ENCODE data around the gene TMEM72.

Gene TMEM72

GRCh38 chr10:44969854-44970253 lies 58.7 kb downstream of the TMEM72 start:
- FAIRE-seq: no peak

DNA sequence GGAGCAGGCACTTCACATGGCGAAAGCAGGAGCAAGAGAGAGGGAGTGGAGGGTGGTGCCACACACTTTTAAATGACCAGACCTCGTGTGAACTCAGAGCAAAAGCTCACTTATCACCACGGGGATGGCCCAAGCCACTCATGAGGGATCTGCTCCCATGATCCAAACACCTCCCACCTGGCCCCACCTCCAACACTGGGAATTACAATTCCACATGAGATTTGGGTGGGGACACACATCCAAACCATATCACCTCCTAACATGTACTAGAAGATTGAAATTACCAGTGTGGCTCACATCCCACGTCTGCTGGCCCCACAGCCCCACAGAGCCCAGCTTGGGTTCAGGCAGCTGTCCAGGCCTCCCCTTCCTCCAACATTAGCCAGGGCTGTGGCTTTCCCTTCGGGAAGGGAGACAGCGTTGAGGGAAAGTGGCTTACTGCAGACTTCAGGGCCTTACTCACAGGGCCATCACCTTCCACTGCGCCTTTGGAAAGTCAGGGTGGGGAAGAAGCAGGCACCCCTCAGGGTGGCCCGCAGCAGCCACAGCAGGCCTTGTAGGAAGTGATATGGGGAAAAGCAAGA lies 59.8 kb downstream of the TMEM72 start:
- FAIRE-seq: no peak

DNA sequence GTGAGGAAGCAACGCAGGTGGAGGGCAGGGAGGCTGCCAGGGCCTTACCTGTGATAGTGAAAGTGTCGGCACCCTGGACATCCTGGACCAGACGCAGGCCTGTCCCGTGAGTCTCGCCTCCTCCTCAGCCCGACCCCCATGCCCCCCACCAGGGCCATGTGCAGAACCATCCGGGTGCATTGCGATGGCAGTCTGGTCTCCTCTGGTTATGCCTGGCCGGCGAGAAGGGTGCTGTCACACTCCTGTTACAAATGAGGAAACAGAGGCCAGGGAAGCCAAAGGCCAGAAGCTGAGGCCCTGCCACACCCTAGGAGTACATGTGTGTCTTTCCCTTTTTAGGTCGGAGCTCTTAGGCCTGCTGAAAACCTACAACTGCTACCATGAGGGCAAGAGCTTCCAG lies 60.3 kb downstream of the TMEM72 start:
- FAIRE-seq: no peak

GRCh38 chr10:44971935-44972757 lies 61.0 kb downstream of the TMEM72 start:
- no peak for FAIRE-seq

GRCh38 chr10:44972874-44973306 lies 61.8 kb downstream of the TMEM72 start:
- FAIRE-seq: no peak

DNA sequence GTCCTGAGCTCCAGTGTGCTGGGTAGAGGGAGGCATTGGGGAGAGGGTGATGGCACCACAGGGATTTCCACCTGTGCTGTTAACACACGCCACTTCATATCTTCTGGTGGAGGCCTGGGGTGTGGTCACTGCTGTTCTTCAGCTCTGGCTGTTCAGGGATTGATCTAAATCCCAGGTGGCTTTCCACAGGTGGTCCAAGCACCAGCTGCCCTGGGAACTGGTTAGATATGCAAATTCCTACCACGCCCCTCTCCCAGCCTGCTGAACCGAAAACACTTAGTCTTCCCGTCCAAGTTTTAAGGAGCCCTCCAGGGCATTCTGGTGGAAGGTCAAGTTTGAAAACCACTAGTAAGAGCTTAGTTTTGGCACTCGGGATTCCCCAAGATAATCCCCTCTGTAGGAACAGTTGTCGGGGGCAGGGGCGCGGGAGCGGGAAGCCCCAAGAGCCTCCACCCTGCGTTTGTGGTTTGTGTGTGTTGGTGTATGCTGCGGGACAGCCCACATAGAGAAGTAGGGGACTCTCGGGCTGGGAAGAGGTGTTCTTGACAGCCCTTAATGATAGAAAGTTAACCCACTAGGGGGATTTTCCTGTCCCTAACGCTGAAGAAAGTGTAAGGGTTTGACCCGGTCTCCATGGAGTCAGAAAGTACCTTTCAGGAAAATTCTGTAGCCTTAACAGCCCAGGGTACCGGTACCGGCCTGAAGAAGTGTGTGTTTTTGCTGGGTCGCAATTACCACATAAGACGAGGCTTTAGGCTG lies 62.4 kb downstream of the TMEM72 start:
- FAIRE-seq: no peak

DNA sequence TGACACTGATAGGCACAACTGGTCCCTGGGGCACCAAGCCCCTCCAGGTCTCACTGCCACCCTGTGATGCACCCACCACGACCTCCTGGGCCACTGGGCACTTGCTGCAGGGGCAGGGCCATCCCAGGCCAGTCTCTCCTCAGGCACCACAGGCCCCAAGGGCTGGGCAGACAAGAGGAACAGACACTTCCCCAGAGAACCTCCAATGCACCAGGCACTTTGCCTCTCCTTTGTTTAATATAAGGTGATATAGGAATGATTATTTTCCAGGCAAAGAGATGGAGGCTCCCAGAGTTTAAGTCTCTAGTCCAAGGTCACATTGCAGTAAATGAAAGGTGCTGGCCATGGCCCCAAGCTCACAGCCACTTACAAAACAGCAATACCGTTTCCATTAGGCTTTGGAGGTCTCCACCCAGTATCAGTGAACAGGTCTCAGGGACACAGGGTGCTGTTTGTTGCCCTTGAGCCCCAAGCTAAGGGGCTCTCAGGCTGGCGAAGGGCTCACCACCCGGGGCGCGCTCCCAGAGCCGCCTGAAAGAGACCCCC lies 63.0 kb downstream of the TMEM72 start:
- no peak for FAIRE-seq

GRCh38 chr10:44974628-44975430 lies 63.7 kb downstream of the TMEM72 start:
- FAIRE-seq: no peak

DNA sequence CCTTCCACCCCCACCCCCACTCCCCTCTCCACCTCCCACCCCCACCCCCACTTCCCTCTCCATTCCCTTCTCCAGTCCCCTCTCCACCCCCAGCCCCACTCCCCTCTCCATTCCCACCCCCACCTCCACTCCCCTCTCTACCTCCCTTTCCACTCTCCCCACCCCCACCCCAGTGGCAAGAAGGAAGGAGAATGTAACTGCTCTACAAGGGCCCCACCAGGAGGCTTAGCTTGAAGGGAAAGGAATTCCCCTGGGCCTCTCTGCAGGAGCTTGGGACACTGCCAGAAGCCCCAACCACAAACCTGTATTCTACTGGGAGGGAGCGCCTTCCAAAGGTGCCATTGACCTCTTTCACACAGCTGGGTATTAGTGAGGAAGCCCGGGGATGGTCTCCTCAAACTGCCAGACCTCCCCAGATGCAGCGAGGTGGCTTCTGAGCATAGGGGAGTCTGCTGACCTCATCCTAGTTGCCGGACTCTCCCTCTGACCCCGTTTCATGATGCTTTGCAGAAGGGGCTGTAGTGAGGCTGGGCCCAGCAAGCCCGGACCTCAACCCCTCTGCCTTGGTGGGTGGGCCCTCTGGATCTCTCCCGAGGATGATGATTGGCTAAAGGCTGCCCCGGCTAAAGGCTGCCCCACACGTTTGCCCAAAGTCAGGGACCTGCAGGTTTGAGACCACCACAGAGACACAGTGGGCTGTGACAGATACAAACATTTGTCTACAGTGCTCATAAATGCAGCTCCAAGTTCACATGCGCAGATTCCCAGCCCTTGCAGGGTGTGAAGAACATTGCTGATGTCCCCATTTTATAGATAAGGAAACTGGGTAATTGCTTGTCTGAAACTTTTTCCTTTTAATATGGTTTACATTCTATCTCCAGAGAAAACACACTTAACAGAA lies 64.5 kb downstream of the TMEM72 start:
- no peak for FAIRE-seq

DNA sequence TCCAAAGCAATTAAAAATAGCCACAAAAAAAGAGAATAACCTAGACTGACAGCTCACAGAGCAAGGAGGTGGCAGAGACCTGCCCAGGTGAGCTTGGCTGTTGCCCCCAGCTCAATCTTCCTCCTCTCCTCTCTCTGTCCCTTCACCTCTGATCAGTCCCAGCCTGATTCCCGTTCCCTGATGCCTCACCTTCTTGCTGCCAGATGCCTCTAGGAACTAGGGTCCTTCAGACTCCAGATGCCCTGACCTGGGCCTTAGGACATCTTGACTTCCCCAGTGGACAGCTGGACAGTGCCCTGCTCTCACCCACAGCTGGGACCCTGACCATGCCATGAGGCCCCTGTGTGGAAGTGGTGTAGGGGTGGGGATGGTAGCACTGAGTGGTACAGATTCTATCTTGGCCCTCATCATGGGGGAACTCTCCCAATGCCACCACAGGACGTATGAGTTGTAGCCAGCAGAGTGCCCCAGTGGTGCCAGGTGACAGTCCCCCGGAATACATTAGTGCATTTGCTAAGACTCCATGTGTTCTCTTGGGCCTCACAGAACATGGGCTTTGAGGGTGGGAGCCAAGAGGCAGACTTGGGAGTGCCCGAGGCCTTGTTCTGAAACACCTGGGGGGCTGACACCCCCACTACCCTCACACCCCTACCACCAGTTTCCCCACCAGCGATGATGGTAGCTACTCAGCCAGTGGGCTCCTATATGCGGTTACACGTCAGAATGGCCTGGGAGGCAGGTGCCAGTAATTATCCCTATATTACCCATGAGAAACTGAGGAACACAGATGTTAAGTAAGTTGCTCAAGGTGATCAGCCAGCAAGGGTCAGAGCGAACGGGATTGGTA lies 65.4 kb downstream of the TMEM72 start:
- no peak for FAIRE-seq

- FAIRE-seq: no peak
Observed at GRCh38 chr10:44977287-44978212, 66.4 kb downstream of the TMEM72 start.

DNA sequence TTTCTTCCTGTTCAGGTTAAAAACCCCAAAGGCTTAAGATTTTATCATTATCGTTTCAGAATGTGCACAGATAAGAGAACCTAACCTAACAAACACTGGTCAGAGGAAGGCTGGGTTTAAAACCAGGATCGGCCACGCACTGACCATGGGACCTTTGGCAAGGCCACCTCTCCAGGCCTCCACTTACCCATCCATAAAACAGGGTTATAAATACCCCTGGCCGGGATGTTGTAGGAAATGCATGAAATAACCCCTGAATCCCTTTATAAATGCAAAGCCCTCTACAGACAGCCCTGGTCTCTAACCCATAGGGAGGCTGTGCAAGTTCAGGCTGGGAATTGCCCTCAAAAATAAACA lies 67.1 kb downstream of the TMEM72 start:
- FAIRE-seq: no peak

GRCh38 chr10:44978570-44979280 lies 67.6 kb downstream of the TMEM72 start, which contains the start of gene DEPP1:
Gene DEPP1 (minus strand): TSS chr10:44978809. CDS start chr10:44978030, 779 bp downstream.
- no peak for FAIRE-seq

GRCh38 chr10:44979281-44980191 lies 68.4 kb downstream of the TMEM72 start:
- FAIRE-seq: no peak

- no peak for FAIRE-seq
Observed at GRCh38 chr10:44980309-44981171, 69.4 kb downstream of the TMEM72 start.
